GM21423 (cell line): ENCODE measurements around the gene ANKRD63.

Experiments
- ATAC-seq: cut with Tn5 transposase; IDR thresholded peaks from one replicate; pipeline ENCODE4 v1.9.1; 2021; ENCODE audit warnings: mild to moderate bottlenecking, moderate library complexity; ENCODE audit not compliant: unreplicated experiment

ANKRD63 gene

DNA sequence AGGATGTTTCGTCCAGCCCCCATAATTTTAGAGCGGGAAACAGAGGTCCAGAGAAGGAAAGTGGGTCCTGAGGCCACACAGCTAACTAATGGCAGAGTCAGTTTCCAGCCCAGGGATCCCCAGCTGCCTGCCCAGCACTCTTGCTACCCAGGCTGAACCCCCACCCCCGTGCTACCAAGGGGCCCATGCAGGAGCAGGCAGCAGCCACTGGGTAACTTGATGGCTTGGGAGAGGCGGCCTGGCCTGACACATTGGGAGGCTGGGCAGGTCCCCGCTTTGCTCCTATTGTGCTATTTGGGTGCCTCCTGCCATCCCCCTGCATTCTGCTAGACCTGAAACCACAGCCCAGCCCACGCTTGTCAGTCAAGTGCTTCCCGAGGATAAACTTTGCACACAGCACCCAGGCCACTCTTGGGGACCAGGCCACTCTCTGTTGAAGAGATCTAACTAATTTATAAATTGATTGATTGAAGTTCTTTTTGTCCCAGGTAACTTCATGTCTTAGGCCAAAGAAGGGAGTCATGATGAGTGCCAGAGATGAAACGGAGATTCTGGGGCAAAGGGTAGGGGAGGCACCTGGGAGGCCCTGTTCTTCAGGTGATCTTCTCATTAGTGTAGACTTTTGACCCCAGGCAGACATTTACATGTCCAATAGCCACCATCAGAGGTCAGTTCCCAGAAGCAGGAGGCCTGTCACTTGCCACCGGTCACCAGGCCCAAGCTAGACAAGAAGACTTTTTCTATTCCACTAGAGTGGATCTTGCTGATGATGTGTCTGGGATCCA, 37.0 kb downstream of the ANKRD63 start:
- ATAC-seq: no peak

GRCh38 chr15:40244961-40245523, 37.8 kb downstream of the ANKRD63 start:
- no peak for ATAC-seq

DNA sequence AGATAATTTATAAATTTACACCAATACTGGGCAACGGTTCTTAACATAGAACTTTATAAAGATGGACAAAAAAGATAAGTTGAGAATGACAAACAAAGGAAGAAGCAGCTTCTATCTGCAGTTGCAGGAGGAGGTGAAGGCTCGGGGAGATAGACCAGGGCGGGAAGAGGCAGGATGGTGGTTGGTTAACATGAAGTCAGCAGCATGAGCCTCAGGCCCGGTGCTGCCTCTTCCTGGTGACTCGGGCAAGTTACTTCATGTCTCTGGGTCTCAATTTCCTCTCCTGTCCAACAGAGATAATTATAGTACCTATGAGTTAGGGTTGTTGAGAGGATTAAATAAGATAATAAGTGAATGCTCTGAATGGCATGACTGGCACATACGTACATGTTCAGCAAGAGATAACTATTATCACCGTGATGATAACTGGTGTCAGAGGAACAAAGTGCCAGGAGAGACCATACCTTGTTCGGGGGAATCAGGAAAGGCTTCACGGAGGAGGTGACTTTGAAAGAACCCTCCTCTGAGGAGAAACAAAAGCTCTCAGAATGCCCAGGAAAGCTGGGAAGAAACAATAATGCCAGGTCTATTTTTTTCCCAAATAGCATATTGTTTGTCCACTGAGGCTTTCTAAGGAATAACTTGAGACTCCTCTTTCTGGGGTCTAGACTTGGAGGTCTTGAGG, 39.6 kb downstream of the ANKRD63 start:
- no peak for ATAC-seq

DNA sequence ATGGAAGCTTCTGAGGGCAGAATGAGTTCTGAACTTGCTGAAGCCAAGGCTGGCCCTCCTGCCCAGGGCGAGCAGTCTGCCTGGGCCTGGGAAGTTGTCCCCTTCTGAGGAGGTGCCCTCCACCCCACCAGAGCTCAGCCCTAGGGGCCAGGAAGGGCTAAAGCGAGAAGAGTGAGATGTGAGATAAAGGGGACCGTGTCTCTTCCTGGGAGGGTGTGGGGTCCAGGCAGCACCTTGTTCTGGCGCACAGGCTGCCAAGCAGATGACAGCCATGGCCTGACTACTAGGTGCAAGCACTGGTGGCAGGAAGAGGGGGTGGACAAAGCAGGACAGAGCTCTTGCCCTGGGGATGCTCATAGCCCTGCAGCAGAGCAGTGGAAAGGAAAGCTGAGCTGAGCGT, 40.3 kb downstream of the ANKRD63 start:
- ATAC-seq: no peak

DNA sequence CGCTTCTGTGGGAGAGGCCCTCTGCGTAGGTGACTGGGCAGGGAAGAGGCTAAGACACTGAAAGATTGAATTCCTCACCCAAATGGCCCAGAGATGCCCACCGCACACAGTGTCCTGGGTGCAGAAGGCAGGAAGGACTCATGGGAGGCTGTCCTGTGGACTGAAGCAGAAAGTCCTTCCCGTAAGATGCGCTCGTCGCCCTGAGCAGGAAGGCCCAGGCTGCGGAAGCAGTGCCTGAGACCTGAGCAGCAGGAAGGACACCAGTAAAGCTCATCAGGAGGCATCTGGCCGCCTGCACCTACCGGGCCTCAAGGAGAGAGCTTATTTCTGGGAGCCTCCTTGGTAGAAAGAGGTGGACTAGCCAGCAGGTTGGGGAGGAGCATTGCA, 40.7 kb downstream of the ANKRD63 start:
- ATAC-seq: no peak

- no peak for ATAC-seq
These were observed 41.3 kb downstream of the ANKRD63 start for GRCh38 chr15:40241269-40242212.

DNA sequence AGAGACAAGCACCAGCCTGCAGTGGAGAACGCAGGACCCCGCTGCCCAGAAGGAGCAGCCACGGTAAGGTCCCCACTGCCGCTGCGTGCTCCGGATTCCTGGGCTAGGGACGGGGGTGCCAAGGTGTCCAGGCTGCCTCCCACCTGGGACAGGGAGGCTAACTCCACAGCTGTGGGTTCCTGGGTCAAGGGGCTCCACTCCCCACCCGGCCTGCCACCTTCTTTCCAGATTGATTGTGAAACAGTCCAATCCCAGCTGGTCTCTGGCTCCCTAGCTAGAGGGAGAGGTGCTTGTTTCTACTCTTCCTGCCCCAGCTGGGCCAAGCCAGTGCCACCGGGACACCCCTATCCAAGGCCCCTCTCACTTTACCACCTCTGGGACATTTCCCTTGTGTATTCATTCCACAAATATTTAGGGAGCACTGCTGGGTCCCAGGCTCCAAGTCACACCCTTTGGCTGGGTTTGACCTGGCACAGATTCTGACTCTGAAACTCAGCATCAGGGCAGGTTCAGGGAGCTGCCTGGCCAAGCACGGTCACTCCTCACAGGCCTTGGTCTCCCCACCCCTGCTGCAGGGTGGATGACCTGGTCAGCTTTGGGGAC, 42.1 kb downstream of the ANKRD63 start:
- ATAC-seq: no peak

- no peak for ATAC-seq
These were observed 42.9 kb downstream of the ANKRD63 start for GRCh38 chr15:40239693-40240618.

DNA sequence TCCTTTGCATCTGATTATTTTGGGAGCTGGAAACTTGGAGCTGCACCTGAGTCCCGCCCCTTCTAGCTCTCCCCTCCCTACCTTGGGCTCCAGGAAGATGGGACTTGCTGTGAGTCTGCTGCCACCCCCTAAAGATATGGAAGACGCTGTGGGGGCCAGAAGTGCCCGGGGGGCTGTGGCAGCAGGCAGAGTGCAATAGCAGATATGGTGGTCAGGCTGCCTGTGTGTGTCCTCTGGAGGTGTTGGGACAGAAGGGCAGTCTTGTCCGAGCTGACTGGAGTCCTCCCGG, 43.5 kb downstream of the ANKRD63 start:
- no peak for ATAC-seq

DNA sequence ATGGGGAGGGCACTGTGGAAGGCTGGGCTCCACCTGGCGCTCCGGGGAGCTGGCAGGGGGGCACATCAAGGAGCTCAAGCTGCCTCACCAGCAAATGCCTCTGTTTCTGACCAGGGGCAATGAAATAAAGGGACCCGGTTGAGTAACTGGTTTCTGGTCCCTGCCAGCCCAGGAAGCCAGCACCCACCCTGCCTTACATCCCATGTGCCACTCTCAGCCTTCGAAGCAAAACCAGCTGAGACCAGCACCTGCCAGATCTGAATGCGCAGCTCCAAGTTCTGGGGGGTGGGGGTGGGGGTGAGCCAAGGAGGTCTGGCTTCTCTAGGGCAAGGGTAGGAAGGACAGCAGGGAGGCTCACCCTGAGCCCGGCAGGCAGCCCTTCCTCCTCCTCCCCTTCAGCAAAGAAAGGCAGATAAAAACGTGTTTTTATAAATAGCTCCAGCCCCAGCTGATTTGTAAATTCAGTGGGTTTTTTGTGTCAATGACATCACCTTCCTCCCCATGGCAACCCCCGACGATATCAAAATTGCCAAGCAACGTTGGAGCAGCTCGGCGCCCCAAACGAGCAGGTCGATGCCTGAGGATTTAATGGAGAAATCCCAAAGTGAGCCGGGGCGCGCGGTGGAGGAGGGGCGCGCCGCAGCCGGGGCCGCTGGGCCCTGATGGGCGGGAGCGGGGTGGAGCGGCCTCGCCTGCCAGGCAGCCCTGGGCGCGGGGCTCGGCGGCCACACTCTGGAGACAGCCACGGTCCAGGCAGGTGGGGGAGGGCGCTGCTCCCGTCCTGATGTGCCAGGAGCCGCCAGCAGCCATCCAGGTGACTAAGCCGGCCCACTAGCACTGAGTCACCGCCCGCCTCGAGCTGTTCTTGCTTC, 44.1 kb downstream of the ANKRD63 start, which contains the start of gene PAK6:
Gene PAK6 (plus strand): TSS at position 532 of the 872 bp plus-strand sequence. CDS start 25,723 bp downstream, outside the sequence.
- ATAC-seq: no peak

DNA sequence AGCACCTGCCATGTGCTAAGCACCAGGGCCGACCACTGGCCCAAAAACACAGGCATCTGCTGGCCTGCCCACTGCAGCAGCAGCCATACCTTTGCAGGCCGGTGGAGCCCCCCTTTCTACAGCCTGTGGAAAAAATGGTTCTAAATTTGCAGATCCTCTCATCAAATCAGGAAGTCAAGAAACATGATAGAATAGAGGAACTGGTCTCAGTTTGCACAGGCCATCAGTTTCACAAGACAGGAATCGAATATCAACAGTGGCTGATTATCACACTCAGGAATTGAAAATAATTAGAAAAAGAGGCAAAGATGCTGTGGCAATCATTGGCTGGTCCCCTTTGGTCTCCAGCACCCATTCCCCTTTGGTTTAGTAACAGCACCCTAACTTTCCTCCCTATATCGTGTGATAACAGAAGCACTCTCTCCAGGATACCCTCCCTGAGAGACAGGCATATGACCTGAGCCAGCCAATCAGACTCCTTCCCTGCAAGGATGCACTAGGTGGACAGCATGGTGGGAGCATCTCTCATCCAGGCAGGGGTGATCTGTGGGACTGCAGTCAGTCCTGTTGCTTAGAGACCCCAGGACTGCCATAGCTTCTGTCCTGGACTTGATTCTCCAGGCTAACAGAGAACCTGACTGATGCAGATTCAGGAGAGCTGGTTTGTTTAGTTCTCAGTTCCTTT, 47.5 kb downstream of the ANKRD63 start:
- ATAC-seq: no peak

DNA sequence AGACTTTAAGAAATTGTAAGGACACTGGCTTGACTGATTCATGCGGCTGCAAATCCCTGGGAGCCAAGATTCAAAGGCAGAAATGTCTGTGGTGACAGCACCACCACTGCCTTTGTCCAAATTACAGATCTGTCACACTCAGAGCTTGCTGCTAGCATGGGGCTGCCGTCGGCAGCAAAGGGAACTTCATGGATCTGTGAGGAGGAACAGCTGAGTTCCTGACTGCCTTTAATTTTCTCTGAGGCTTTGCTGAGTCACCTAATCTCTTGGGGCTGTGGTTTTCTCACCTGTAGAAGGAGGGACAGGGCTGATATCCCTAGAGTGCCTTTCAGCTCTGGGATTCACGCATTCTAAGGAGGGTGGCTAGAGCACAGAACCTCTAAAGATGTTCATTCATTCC, 48.1 kb downstream of the ANKRD63 start:
- no peak for ATAC-seq

GRCh38 chr15:40233727-40234577, 48.9 kb downstream of the ANKRD63 start:
- no peak for ATAC-seq

DNA sequence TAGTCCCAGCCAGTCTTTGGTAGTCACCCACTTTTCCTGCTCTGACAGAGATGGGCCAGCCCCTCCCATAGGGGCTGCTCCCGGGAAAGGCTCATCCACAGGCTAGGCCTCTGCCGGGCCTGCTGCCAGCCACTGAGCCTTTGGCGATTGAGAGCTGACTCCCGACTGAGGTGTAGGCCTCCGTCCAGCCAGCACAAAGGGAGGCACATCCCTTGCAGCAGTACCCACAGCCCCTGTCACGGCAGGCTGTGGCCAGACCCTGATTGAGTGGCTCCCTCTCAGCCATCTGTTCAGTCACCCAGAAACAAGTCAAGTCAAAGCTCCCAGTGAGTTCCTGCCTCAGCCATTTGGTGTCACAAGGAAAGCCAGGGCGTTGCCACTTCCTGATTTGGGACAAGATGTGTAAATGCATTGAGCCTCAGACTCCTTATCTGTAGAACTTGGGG, 50.2 kb downstream of the ANKRD63 start:
- no peak for ATAC-seq
